KMS-11 (cell line): ENCODE results near the gene MPPED1.

ENCODE experiments used
- H2AFZ ChIP-seq: fragments of 200-600 bp; sonication (generic); 2 replicates; pipeline ENCODE4 v1.6.1; 2016; ENCODE audit warnings: antibody characterized with exemption, mixed run types, low read depth
- H3K27ac ChIP-seq: fragments of 200-600 bp; sonication (generic); 2 replicates; pipeline ENCODE4 v1.6.1; 2016; ENCODE audit warnings: mild to moderate bottlenecking, mixed run types
- H3K27me3 ChIP-seq: fragments of 200-600 bp; sonication (generic); 2 replicates; pipeline ENCODE4 v1.6.1; 2017; ENCODE audit warnings: mild to moderate bottlenecking, low read depth, mixed run types, moderate library complexity; ENCODE audit not compliant: insufficient read depth
- H3K36me3 ChIP-seq: fragments of 200-600 bp; sonication (generic); 2 replicates; pipeline ENCODE4 v1.6.1; 2017; ENCODE audit warnings: mild to moderate bottlenecking, mixed run types; ENCODE audit not compliant: insufficient read depth
- H3K4me1 ChIP-seq: fragments of 200-600 bp; sonication (generic); 2 replicates; pipeline ENCODE4 v1.6.1; 2016; ENCODE audit warnings: mild to moderate bottlenecking, low read depth, mixed run types; ENCODE audit not compliant: poor library complexity, severe bottlenecking
- H3K4me2 ChIP-seq: fragments of 200-600 bp; sonication (generic); 2 replicates; pipeline ENCODE4 v1.7.0; 2016; ENCODE audit warnings: mild to moderate bottlenecking, mixed run types
- H3K4me3 ChIP-seq: fragments of 200-600 bp; sonication (generic); IDR thresholded peaks from 2 replicates; pipeline ENCODE4 v1.6.1; 2017; ENCODE audit warnings: low read depth, low read length, mixed read lengths; ENCODE audit not compliant: insufficient read depth
- H3K79me2 ChIP-seq: fragments of 200-600 bp; sonication (generic); 2 replicates; pipeline ENCODE4 v1.6.1; 2016; ENCODE audit warnings: low read depth, mixed run types; ENCODE audit not compliant: insufficient read depth
- H3K9ac ChIP-seq: fragments of 200-600 bp; sonication (generic); 2 replicates; pipeline ENCODE4 v1.6.1; 2016; ENCODE audit warnings: mild to moderate bottlenecking, mixed run types
- H4K20me1 ChIP-seq: fragments of 200-600 bp; sonication (generic); 2 replicates; pipeline ENCODE4 v1.6.1; 2016; ENCODE audit warnings: mild to moderate bottlenecking, mixed run types; ENCODE audit not compliant: insufficient read depth
- CTCF ChIP-seq: fragments of 200-600 bp; sonication (generic); conservative IDR thresholded peaks from 2 replicates; pipeline ENCODE4 v1.6.1; 2017; ENCODE audit warnings: low read depth, mild to moderate bottlenecking, antibody characterized with exemption, low read length, moderate library complexity, mixed read lengths

MPPED1 gene

GRCh38 chr22:43511276-43511910, 99.6 kb downstream of the MPPED1 start:
- Histone ChIP-seq H3K27me3 (peaks cover 4% of the 10 kb centered on the region), H3K4me3 (no peak overlapping the region), H2AFZ (no peak overlapping the region), H3K79me2 (no peaks in the 10 kb centered on the region), H3K4me2 (no peak overlapping the region), H3K4me1 (no peaks in the 10 kb centered on the region), H4K20me1 (no peaks in the 10 kb centered on the region), H3K9ac (no peak overlapping the region), H3K36me3 (no peaks in the 10 kb centered on the region), H3K27ac (no peak overlapping the region)
- no peak for TF ChIP-seq CTCF

DNA sequence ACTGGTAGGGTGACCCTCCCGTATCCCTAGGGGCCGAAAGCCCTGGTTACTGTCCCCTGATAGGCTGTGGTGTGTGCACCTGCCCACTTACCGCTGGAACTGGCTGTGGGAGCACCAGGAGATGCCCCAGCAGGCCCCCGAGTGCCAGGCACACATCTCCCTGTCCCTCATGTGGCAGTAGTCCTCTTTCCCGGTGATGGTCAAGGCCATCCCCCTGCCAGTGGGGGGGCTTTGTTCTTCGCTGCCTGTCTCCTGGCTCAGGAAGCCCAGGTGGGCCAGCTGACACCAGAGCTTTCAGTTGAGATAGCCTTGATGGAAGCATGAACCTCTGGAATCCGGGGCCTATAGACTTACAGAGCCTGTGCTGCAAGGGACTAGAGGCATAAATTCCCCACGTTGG, 100.5 kb downstream of the MPPED1 start:
- peaks cover 4% of the 10 kb centered on the region for H3K27me3 ChIP-seq
- TF ChIP-seq CTCF, result no peak

DNA sequence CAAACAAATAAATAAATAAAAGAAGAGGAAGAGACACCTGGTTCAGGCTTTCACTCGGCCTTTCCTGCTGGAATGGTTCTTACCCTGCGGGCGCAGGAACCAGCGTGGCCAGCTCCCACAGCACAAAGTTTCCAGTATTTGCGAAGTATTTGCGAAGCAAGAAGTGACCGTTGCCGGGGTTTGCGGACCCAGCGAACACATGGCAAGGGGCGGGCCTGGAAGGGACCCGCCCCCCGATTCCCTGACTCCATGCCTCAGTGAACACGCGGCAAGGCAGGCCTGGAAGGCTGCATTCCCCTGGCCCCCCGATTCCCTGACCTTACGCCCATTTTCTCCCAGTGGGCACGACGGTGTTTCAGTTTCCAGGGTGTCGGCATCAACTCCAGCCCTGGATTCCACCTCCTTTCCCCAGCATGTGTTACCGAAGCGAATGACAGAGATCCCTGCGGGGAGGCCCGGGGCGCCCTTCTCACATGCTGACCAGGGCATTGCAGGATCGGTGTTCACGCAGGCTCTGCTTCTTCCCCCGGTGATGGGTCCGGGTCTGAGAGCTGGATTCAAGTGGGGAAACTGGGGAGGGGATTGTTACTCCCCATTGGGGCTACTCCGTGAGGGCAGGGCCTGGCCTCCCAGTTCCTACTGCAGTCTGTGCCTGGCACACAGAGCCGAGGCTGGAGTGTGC, 102.8 kb downstream of the MPPED1 start:
- no peak overlapping the region for H3K4me2 ChIP-seq
- H3K79me2 ChIP-seq, result no peaks in the 10 kb centered on the region
- H3K27ac ChIP-seq, result no peak overlapping the region
- no peak for TF ChIP-seq CTCF
- no peaks in the 10 kb centered on the region for H4K20me1 ChIP-seq
- H3K4me3 ChIP-seq, result no peak overlapping the region
- H3K4me1 ChIP-seq, result no peaks in the 10 kb centered on the region
- H3K36me3 ChIP-seq, result no peaks in the 10 kb centered on the region
- no peak overlapping the region for H3K9ac ChIP-seq
- H3K27me3 ChIP-seq, result peaks cover 15% of the 10 kb centered on the region
- no peak overlapping the region for H2AFZ ChIP-seq

More for the DNA sequence above, 100.5 kb downstream of the MPPED1 start:
- Histone ChIP-seq H2AFZ (no peak overlapping the region), H3K4me2 (no peak overlapping the region), H3K4me3 (no peak overlapping the region), H4K20me1 (no peaks in the 10 kb centered on the region), H3K79me2 (no peaks in the 10 kb centered on the region), H3K9ac (no peak overlapping the region), H3K4me1 (no peaks in the 10 kb centered on the region), H3K27ac (no peak overlapping the region), H3K36me3 (no peaks in the 10 kb centered on the region)

GRCh38 chr22:43515411-43515810, 103.6 kb downstream of the MPPED1 start:
- Histone ChIP-seq H3K9ac (no peak overlapping the region), H3K4me2 (no peak overlapping the region), H3K79me2 (no peaks in the 10 kb centered on the region), H3K27me3 (peaks cover 15% of the 10 kb centered on the region), H3K36me3 (no peaks in the 10 kb centered on the region), H4K20me1 (no peaks in the 10 kb centered on the region), H3K4me3 (no peak overlapping the region), H3K4me1 (no peaks in the 10 kb centered on the region), H2AFZ (no peak overlapping the region), H3K27ac (no peak overlapping the region)
- no peak for TF ChIP-seq CTCF
